HepG2 (cell line): Measurements from ENCODE around the gene ADAD2. TPM values are rescaled to one million over a fixed set of nuclear protein-coding genes. Genes with fewer than 3 reads are reported as not detected.

Experiments
- ATAC-seq: fragments of 200-7000 bp; cut with Tn5 transposase; 3 replicates; pipeline ENCODE4 v1.9.1; 2020; ENCODE audit warnings: mild to moderate bottlenecking, moderate library complexity
- BruUV-seq: library from RNA; stranded (reverse); fragments of 400-500 nt; replicated peaks from 2 replicates; lab custom pipeline; 2021; lab: Mats Ljungman, UMichigan
- CTCF ChIA-PET: fragments of 300-600 bp; formaldehyde crosslinking; extraction: SDS; loops from one replicate; lab custom pipeline; 2021; ENCODE audit warnings: low total read pairs, inconsistent platforms, low intra/inter-chr PET ratio; lab: Yijun Ruan, JAX
- POLR2A ChIA-PET: fragments of 350-600 bp; sonication (Branson Sonifier 250); formaldehyde crosslinking; loops from one replicate; lab custom pipeline; 2020; ENCODE audit warnings: antibody characterized with exemption, inconsistent platforms; lab: Yijun Ruan, JAX
- DNase-seq: peaks from one replicate; pipeline ENCODE4 v3.0.0-alpha.2; 2015; ENCODE audit warnings: low spot score
- FAIRE-seq: peaks from 3 replicates; lab custom pipeline; 2011; peaks lifted over from hg19 to GRCh38; lab: Jason Lieb, UNC
- H2AFZ ChIP-seq: one replicate; pipeline ENCODE4 v1.6.1; 2011; ENCODE audit warnings: low read length, inconsistent platforms
- H3K27ac ChIP-seq: fragments of 300-600 bp; 3 replicates; pipeline ENCODE4 v1.8.0; 2011; ENCODE audit warnings: mixed run types, mild to moderate bottlenecking, mixed read lengths, low read length, inconsistent platforms; ENCODE audit not compliant: insufficient read depth; ENCODE audit errors: extremely low read length
- H3K27me3 ChIP-seq, 2 experiments: fragments of 200-600 bp in 1 of 2; 2 replicates in 1 of 2; 3 replicates in 1 of 2; pipeline versions ENCODE4 v1.6.0 to v1.8.0; 2011; ENCODE audit warnings: low read length in 2 of 2, mild to moderate bottlenecking in 2 of 2, moderate library complexity in 2 of 2, inconsistent platforms in 1 of 2; ENCODE audit not compliant: insufficient read depth in 2 of 2, control insufficient read depth in 1 of 2
- H3K36me3 ChIP-seq, 2 experiments: fragments of 200-600 bp in 1 of 2; replicated peaks in 1 of 2; 2 replicates in 1 of 2; 3 replicates in 1 of 2; pipeline versions ENCODE4 v1.5.1 to v1.8.0; 2011; ENCODE audit warnings: low read length in 2 of 2, inconsistent platforms in 1 of 2; ENCODE audit not compliant: insufficient read depth in 2 of 2, control insufficient read depth in 1 of 2
- H3K4me1 ChIP-seq: 2 replicates; pipeline ENCODE4 v1.5.1; 2012; ENCODE audit warnings: low read length, inconsistent platforms; ENCODE audit not compliant: insufficient read depth
- H3K4me2 ChIP-seq: 2 replicates; pipeline ENCODE4 v1.6.0; 2011; ENCODE audit warnings: low read depth, low read length, inconsistent platforms
- H3K4me3 ChIP-seq, 3 experiments: fragments of 200-600 bp in 1 of 3; sonication (generic), shearing (Covaris generic) in 1 of 3; replicated peaks in 1 of 3; 2 replicates each; pipeline ENCODE4 v1.5.1; 2011 to 2016; ENCODE audit warnings: low read length in 3 of 3, inconsistent platforms in 2 of 3, low read depth in 2 of 3, mild to moderate bottlenecking in 2 of 3, control low read depth in 1 of 3, mixed read lengths in 1 of 3; ENCODE audit not compliant: insufficient read depth in 1 of 3
- H3K79me2 ChIP-seq: one replicate; pipeline ENCODE4 v1.6.1; 2011; ENCODE audit warnings: low read length, inconsistent platforms; ENCODE audit not compliant: insufficient read depth
- H3K9ac ChIP-seq: 2 replicates; pipeline ENCODE4 v1.6.0; 2011; ENCODE audit warnings: mild to moderate bottlenecking, low read depth, low read length, inconsistent platforms; ENCODE audit not compliant: insufficient read depth
- H3K9me3 ChIP-seq: 2 replicates; pipeline ENCODE4 v1.5.1; 2012; ENCODE audit warnings: mild to moderate bottlenecking, low read length
- H4K20me1 ChIP-seq: 2 replicates; pipeline ENCODE4 v1.6.0; 2011; ENCODE audit warnings: inconsistent platforms, mild to moderate bottlenecking, low read length, moderate library complexity; ENCODE audit not compliant: insufficient read depth
- ATAD3A ChIP-seq: sonication (generic); formaldehyde crosslinking; IDR thresholded peaks from 2 replicates; pipeline ENCODE4 v1.4.0; 2020; ENCODE audit warnings: missing genetic modification reagents
- ATF1 ChIP-seq: IDR thresholded peaks from 2 replicates; pipeline ENCODE4 v1.6.1; 2016; ENCODE audit warnings: mild to moderate bottlenecking, control low read depth
- ELF1 ChIP-seq: sonication (generic); formaldehyde crosslinking; IDR thresholded peaks from 2 replicates; pipeline ENCODE4 v1.4.0; 2020; ENCODE audit warnings: missing genetic modification reagents
- FOSL2 ChIP-seq: sonication (generic); formaldehyde crosslinking; IDR thresholded peaks from 2 replicates; pipeline ENCODE4 v1.4.0; 2020; ENCODE audit warnings: missing genetic modification reagents
- HNRNPK ChIP-seq: fragments of 200-400 bp; formaldehyde crosslinking; IDR thresholded peaks from 2 replicates; pipeline ENCODE4 v1.6.1; 2018; ENCODE audit warnings: low read length, low read depth, moderate library complexity, mild to moderate bottlenecking; ENCODE audit not compliant: poor library complexity, severe bottlenecking
- KAT8 ChIP-seq: IDR thresholded peaks from 2 replicates; pipeline ENCODE4 v1.6.1; 2016; ENCODE audit warnings: missing genetic modification reagents, missing compliant biosample characterization
- MIER3 ChIP-seq: IDR thresholded peaks from 2 replicates; pipeline ENCODE4 v1.6.1; 2016; ENCODE audit warnings: missing compliant biosample characterization, borderline replicate concordance
- MXD1 ChIP-seq: sonication (generic); formaldehyde crosslinking; IDR thresholded peaks from 2 replicates; pipeline ENCODE4 v1.4.0; 2020; ENCODE audit warnings: mild to moderate bottlenecking, missing genetic modification reagents
- PBX2 ChIP-seq: IDR thresholded peaks from 2 replicates; pipeline ENCODE4 v1.6.1; 2016; ENCODE audit warnings: control low read depth
- PHB2 ChIP-seq: fragments of 450-650 bp; IDR thresholded peaks from 2 replicates; pipeline ENCODE4 v1.6.1; 2018; ENCODE audit not compliant: partially characterized antibody
- TOPORS ChIP-seq: sonication (generic); formaldehyde crosslinking; IDR thresholded peaks from 2 replicates; pipeline ENCODE4 v1.8.0; 2023; ENCODE audit warnings: mild to moderate bottlenecking, missing genetic modification reagents
- ZFY ChIP-seq: sonication (generic); formaldehyde crosslinking; IDR thresholded peaks from 2 replicates; pipeline ENCODE4 v1.4.0; 2020; ENCODE audit warnings: missing genetic modification reagents
- ZNF562 ChIP-seq: sonication (generic); formaldehyde crosslinking; IDR thresholded peaks from 2 replicates; pipeline ENCODE4 v1.8.0; 2022; ENCODE audit warnings: missing genetic modification reagents, borderline replicate concordance
- ZNF839 ChIP-seq: sonication (generic); formaldehyde crosslinking; IDR thresholded peaks from 2 replicates; pipeline ENCODE4 v1.4.0; 2020; ENCODE audit warnings: missing genetic modification reagents, mild to moderate bottlenecking, borderline replicate concordance
- WGBS: methylation state at CpG from one replicate; pipeline ENCODE4 v1.1.6; 2017; ENCODE audit warnings: low lambda C conversion rate; 5-methylcytosine and 5-hydroxymethylcytosine counted together
- in situ Hi-C: cut with HindIII; loops from 2 replicates; pipeline ENCODE4 v1.10.0; 2017; ENCODE audit warnings: low pct_unique_long_range_greater_than_20kb; ENCODE audit not compliant: extremely low pct_ligation_motif_present
- intact Hi-C: fragments of 100-400 bp; cut with micrococcal nuclease; formaldehyde crosslinking; loops from one replicate; pipeline ENCODE4 v1.10.0; 2022; ENCODE audit not compliant: unreplicated experiment
- polyA plus RNA-seq, 8 experiments: library from polyadenylated mRNA; depleted of rRNA in 3 of 8; stranded (reverse) in 7 of 8; unstranded in 1 of 8; fragments of >200 nt; fragmentation: Illumina TruSeq in 4 of 8; extraction: Trizol in 4 of 8; gene quantifications; 2 replicates each; pipeline versions ENCODE4 v1.2.1 to v1.2.3, GENCODE V29; 2011 to 2016; ENCODE audit warnings: low read depth in 4 of 8, missing spikeins in 1 of 8, mixed read lengths in 1 of 8; ENCODE audit not compliant: insufficient read depth in 1 of 8
- total RNA-seq, 5 experiments: library from RNA; depleted of rRNA; stranded (reverse); fragments of >200 nt; fragmentation: Illumina TruSeq; extraction: Trizol; gene quantifications; 2 replicates each; pipeline ENCODE4 v1.2.3, GENCODE V29; 2016; ENCODE audit warnings: low read depth in 1 of 5
- TF ChIP-seq, protein P1 (sequence below): sonication (generic); formaldehyde crosslinking; IDR thresholded peaks from 2 replicates; pipeline ENCODE4 v1.5.0; 2020; ENCODE audit warnings: missing genetic modification reagents
- TF ChIP-seq, protein P2 (sequence below): sonication (generic); formaldehyde crosslinking; IDR thresholded peaks from 2 replicates; pipeline ENCODE4 v1.5.0; 2020; ENCODE audit warnings: missing genetic modification reagents

The ADAD2 gene
- total and polyA plus RNA-seq, 2 of the 13 experiments (the other 11 are each of a cell fraction or from before 2014, with no cell fraction given) = not detected

- Histone ChIP-seq H3K79me2 (no peaks in the 10 kb centered on the region), H3K27me3 (peaks cover 0 to 86% of the 10 kb centered on the region in 2 experiments; a peak in 4 of 5 replicates), H3K27ac (no peak overlapping the region), H3K4me2 (no peak overlapping the region), H3K36me3 (no peaks in the 10 kb centered on the region), H3K4me3 (no peak overlapping the region), H2AFZ (no peak overlapping the region), H3K4me1 (no peaks in the 10 kb centered on the region), H4K20me1 (no peaks in the 10 kb centered on the region), H3K9me3 (no peaks in the 10 kb centered on the region), H3K9ac (no peak overlapping the region)
- DNase-seq (no peak), FAIRE-seq (no peak), ATAC-seq (no peak)
- BruUV-seq = no TSS peak
- no peak for TF ChIP-seq ZNF839 (CRISPR knock-in tag)
- TF ChIP-seq KAT8 (CRISPR knock-in tag) = no peak
- TF ChIP-seq ATAD3A (CRISPR knock-in tag) = no peak
- TF ChIP-seq FOSL2 = no peak
- no peak for TF ChIP-seq MIER3 (CRISPR knock-in tag)
- TF ChIP-seq, protein P1, sequence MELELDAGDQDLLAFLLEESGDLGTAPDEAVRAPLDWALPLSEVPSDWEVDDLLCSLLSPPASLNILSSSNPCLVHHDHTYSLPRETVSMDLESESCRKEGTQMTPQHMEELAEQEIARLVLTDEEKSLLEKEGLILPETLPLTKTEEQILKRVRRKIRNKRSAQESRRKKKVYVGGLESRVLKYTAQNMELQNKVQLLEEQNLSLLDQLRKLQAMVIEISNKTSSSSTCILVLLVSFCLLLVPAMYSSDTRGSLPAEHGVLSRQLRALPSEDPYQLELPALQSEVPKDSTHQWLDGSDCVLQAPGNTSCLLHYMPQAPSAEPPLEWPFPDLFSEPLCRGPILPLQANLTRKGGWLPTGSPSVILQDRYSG = no peak
- ChIA-PET CTCF (no interaction called here), POLR2A (no interaction called here)
- in situ Hi-C loops = no loop called here
- intact Hi-C loops = no loop called here
- 22% methylated on average over 21 of the region's 21 CpGs for WGBS
Observed at GRCh38 chr16:84234321-84235241, 43.6 kb downstream of the ADAD2 start.

DNA sequence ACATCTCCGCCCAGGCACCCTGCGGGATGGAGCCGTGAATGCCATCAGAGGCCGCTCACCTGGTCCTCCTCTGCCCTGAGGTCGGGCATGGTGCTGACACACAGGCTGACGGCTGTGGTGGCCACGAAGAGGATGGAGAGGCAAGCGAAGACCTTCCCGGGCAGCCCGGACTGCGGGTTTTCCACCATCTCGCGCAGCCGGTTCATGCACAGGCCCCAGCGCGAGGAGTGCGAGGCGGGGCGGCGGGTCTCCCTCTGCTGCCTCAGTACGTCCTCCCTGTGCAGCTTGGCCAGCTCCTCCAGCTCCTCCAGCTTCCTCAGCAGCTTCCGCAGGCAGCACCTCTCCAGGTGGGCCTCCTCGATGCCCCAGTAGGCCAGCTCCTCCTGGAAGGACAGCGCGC, 45.7 kb downstream of the ADAD2 start:
- Histone ChIP-seq H3K9me3 (no peaks in the 10 kb centered on the region), H3K9ac (no peak overlapping the region), H3K4me1 (no peaks in the 10 kb centered on the region), H2AFZ (no peak overlapping the region), H3K4me3 (no peak overlapping the region), H3K4me2 (no peak overlapping the region), H3K27ac (no peak overlapping the region), H3K79me2 (no peaks in the 10 kb centered on the region), H3K36me3 (no peaks in the 10 kb centered on the region), H4K20me1 (no peaks in the 10 kb centered on the region), H3K27me3 (peaks cover 4 to 84% of the 10 kb centered on the region in 2 experiments)
- intact Hi-C loops = no loop called here
- BruUV-seq = no TSS peak
- POLR2A ChIA-PET = no interaction called here
- CTCF ChIA-PET = no interaction called here
- no peak for DNase-seq
- FAIRE-seq = no peak
- 0 out of 3 replicates have a peak, but pooled peaks have one; percentile 18 for ATAC-seq
- in situ Hi-C loops = no loop called here
- WGBS = 33% methylated on average over 22 of the region's 25 CpGs
- TF ChIP-seq PBX2 (CRISPR knock-in tag) = no peak
- TF ChIP-seq, protein P2, sequence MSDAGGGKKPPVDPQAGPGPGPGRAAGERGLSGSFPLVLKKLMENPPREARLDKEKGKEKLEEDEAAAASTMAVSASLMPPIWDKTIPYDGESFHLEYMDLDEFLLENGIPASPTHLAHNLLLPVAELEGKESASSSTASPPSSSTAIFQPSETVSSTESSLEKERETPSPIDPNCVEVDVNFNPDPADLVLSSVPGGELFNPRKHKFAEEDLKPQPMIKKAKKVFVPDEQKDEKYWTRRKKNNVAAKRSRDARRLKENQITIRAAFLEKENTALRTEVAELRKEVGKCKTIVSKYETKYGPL (CRISPR knock-in tag) = no peak
- TF ChIP-seq ZNF562 = no peak
- no peak for TF ChIP-seq PHB2
- no peak for TF ChIP-seq ELF1 (CRISPR knock-in tag)
- TF ChIP-seq TOPORS (CRISPR knock-in tag) = no peak
- TF ChIP-seq ATF1 (CRISPR knock-in tag) = no peak
- no peak for TF ChIP-seq HNRNPK
- no peak for TF ChIP-seq ZFY (CRISPR knock-in tag)
- no peak for TF ChIP-seq MXD1
